Measurements from ENCODE around the gene LARP1.

DNA sequence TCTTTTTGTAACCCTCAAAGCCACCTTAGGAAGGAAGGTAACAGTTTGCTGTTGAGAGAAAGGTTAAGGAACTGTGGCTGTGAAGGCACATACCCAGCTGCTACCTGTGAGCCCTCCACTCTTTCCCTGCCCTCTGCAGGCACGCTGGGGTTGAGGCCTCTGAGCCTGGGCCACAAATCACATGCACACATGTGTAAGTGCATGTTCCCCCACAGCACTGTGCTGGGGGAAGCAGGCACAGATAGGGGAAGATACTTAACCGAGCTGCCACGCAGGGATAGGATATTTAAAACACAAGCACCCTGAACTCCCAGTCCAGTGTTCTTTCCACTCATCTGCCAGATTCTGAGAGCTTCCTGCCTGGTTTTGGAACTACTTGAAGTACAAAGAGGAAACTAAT is 18.1 kb downstream of the LARP1 start:
- TF ChIP-seq POLR2A (IDR thresholded peaks at IDR 0.05; ENCODE audit: low read depth, low read length) (no peak), POLR2AphosphoS5 (IDR thresholded peaks at IDR 0.05; ENCODE audit: low read depth, low read length) (0 out of 2 replicates have a peak, but pooled peaks have one; percentile 5), TAF1 (IDR thresholded peaks at IDR 0.05; ENCODE audit: borderline replicate concordance, low read depth, low read length) (no peak)
